GM15510 (cell line): ENCODE results near the gene AREG.

ENCODE experiments used
- POLR2A ChIP-seq: IDR thresholded peaks from 3 replicates; pipeline ENCODE4 v1.6.1; 2011; ENCODE audit warnings: borderline replicate concordance; ENCODE audit not compliant: insufficient read length; ENCODE audit errors: extremely low read depth

Gene AREG

DNA sequence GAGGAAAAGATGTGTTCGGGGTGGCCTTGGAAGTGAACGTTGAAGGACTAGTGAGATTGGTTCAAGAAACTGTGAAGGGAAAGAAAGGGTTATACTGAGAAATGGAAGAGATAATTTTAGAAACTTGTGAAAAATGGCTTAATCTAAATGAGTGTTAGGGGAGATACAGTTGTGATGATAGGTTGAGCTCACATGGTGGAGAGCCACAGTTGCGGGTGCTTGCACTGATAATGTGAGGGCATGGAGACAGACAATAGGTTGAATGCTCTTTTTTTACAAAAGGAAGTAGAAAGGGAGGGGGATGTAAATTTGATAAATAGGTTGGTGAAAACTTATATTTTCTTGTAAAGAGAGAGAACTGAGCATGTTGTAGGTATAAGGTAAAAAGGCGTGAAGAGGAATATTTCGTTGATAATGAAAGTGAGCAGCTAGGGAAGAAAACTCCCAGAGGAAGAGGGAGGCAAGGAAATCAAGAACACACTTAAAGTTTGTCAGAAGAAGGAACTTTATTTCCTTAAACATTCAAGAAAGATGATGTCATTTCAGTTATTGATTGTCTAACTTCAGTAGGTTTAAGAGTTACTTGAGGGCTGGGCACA, 8.2 kb downstream of the AREG start:
- TF ChIP-seq POLR2A = no peak

DNA sequence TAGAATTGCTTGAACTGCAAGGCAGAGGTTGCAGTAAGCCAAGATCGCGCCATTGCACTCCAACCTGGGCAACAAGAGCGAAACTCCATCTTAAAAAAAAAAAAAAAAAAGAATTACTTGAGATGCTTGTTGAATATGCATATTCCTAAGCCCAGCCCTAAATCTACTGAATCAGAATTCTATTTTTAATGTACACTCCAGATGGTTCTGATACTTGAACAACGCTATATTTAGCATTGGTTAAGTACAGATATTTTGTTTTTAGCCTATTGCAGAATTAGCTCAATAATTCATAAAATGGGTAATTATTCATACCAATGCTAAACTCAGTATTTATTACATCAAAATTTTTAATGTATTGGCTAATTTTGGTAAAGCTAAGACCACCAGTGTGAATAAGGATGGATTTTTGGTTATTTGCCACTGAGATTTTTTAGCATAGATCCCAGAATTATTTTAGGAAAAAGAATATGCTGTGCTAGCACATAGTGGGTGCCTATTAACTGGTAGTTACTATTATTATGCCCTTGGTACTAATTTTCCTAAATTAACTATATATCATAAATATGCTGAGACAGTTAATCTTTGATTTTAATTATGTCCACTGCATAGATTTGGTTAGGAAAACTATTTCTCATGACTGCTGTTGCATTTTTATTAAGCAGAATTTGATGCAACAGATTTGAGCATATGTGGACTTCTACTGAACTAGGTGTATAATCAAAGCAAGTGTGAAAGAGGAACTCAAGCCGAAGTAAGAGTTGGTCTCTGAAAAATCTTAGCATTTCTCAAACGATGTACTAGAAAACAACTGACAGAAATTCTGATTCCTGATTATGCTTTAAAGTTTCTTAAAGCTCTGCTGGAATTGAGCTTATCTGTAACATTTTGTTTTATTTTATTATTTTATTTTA, 9.2 kb downstream of the AREG start:
- no peak for TF ChIP-seq POLR2A

GRCh38 chr4:74455361-74456055, 10.6 kb downstream of the AREG start:
- TF ChIP-seq POLR2A = no peak

DNA sequence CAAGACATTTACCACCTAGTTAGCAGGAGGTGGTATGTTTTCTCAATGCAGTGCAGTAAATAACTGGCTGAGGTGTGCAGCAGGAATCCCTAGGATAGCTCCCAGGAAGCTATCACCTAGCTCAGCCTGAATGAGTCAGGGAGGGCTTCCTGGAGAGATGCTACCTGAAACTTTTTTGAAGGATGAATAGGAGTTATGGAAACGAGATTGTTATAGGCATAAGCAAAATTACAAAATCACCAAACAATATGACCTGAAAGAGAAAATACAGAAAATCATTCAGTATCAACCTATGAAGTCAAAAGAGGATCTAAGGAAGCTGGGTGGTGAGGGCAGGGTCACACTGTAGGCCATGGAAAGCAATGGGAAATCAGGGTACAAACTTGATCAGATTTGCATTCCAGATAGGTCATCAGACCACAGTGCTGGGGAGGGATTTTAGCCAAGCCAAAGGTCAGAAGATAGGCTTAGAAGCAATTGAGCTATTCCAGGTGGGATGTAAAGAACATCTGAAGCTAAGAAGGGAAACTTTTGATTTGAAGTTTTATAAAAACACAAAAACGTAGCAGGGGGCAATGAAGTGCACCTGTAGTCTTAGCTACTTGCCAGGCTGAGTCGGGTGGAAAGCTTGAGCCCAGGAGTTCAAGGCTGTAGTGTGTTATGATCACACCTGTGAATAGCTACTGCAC, 11.3 kb downstream of the AREG start:
- no peak for TF ChIP-seq POLR2A

DNA sequence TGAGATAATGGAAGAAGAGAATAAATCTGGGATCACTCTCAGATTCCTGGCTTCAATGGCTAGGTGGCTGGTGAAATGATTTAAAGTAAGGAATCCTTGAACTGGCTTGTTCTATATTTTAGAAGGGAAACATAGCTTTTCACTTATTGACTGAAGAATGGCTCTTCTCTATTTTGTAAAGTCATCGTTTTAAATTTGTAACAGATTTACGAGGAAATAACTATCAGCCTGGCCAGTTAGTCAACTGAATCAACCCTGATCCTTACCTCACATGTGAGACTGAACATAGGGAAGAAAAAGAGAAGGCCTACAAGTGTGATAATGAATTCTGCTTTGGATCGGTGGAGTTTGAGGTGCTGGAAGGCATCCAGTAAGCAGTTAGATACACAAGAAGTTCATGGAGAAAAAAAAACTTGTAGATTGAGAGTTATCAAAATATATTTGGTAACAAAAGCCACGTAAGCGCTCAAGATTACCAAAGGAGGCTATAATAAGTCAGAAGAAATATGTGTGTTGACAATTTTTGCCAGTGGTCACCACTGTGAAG, 12.0 kb downstream of the AREG start:
- no peak for TF ChIP-seq POLR2A

DNA sequence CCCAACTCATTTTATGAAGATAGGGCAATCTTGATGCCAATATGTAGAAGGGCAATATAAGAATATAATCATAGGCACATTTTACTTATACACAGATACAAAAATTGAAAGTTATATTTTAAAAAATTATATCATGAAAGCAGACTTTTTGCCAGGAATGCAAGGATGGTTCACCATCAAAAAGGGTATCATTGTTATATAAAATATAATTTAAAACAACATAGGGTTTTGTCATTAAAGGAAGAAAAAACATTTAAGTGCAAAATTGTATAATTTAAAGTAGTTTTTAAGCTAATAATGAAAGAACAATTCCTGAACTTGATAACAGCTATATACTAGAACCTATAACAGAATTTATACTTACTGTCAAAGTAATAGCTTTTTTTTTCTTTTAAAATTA, 15.9 kb downstream of the AREG start:
- TF ChIP-seq POLR2A = no peak

DNA sequence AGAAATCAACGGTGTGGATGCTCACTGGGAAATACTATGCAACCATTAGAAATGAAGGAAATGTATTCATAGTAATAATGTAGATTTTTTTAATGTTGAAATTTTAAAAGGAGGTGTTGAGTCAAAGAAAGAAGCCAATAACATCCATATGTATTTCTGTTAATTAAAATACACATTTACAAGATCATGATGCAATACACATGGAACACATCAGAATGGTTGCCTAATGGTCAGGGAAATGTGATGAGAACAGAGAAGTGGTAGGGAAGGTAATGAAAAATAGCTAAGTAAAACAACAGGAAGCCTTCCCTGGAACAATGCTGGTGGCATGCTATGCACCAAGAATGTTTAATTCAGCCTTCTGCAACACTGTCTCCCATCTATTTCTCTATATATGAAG, 18.2 kb downstream of the AREG start:
- no peak for TF ChIP-seq POLR2A

DNA sequence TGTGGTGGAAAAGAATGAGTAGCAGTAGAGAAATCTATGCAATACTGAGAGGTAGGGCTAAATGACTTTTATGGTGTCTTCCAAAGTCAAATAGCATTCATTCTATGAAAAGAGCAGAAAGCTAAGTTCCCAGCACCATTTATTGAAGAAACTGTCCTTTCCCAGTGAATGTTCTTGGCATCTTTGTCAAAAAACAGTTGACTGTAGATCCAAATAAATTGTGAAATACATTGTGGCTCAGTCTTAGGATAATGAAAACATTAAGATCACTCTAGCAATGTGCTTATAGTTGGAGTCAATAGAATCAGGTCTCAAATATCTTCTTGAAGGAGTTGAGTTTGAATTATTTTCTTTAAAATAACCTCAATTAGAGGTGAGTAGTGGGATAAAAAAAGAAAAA, 19.4 kb downstream of the AREG start:
- TF ChIP-seq POLR2A = no peak

DNA sequence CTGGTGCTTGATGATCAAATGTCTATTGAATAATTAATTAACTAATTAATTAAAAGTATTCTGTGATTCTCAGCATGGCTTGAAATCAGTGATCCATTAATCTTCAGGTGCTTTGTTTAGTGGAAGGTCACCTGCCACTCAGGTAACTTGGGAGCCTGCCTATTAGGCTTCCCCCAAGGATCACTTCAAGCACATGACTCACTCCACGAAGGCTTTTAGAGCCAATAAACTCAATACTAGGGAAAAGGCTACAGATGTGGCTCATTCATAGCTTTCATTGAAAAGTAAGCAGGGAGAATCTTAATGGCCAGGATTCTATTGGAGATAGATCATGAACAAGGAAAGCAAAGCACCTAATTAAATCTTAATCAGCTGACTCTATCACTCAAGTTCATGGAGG, 21.3 kb downstream of the AREG start:
- TF ChIP-seq POLR2A = no peak

- no peak for TF ChIP-seq POLR2A
Observed at GRCh38 chr4:74471264-74471663, 26.3 kb downstream of the AREG start.

DNA sequence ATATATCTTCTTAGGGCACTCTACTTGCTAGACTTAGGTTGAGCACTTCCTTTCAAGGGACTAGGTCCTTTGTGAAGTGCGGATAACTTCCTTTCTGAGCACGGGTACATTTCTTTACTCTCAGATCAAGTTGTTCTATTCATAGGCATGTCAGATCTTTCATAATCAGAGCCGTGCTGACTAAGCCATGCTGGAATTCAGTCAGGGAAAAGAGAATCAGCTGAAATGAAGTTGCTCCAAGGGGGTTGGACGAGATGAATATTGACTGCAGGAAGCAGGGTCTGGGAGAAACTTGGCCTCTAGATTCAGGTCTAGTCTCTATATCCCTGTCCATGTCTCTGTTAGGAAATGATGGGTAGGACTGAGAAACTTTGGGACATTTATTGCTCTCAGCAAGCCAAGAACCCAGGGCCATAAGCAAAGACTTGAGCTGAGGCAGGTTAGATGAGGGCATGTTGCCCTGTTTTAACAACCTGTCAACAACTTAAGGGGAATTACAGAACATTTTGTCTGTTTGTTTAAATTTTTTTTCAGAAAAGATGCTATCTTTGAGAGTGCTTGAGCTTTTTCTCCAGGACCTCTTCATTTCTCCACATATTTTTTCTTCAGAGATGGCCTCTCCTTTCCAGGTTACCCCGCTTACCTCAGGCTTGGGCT, 28.3 kb downstream of the AREG start:
- no peak for TF ChIP-seq POLR2A

GRCh38 chr4:74474345-74475090, 29.6 kb downstream of the AREG start:
- no peak for TF ChIP-seq POLR2A

GRCh38 chr4:74475091-74475800, 30.3 kb downstream of the AREG start:
- no peak for TF ChIP-seq POLR2A

GRCh38 chr4:74475946-74476345, 31.0 kb downstream of the AREG start:
- no peak for TF ChIP-seq POLR2A

DNA sequence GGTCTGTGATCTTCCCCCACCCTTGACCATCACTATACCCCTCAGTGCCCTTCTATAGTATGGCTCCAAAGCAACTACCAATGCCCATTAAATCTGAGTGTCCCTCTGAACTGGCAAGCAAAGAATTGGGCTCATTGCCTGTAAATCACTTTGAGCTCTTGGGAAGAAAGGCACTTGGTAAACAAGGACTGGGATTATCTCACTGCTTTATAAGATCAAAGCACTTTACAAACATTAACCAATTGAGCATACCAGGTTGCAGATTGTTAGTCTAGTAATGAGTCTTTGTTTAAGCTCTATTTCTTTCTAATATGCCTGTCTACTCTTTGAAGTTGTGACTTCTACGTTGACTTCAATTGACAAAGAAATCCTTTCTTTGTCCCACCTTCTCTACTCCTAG, 34.1 kb downstream of the AREG start:
- no peak for TF ChIP-seq POLR2A
